Activated CD4-positive, alpha-beta memory T cell treated with anti-CD3 and anti-CD28 coated beads for 36 hours (primary cell): ENCODE measurements around the gene TBP. TPM values are rescaled to one million over a fixed set of nuclear protein-coding genes. Genes with fewer than 3 reads are reported as not detected.
"Not testable (repeated sequence)": the region's sequence is repeated elsewhere in the genome, so short reads cannot be mapped to it uniquely, and the experiment has no call there.

Experiments
- CTCF ChIA-PET: fragments of 350-600 bp; sonication (Branson Sonifier 250); formaldehyde crosslinking; loops from one replicate; lab custom pipeline; 2021; ENCODE audit warnings: antibody characterized with exemption, inconsistent platforms; lab: Charles Lee
- POLR2A ChIA-PET: fragments of 350-600 bp; sonication (Branson Sonifier 250); formaldehyde crosslinking; loops from one replicate; lab custom pipeline; 2021; ENCODE audit warnings: antibody characterized with exemption; lab: Charles Lee
- DNase-seq: peaks from one replicate; pipeline ENCODE4 v3.0.0-alpha.2; 2020
- H3K27ac Mint-ChIP-seq: one replicate; pipeline ENCODE4 v1.8.0; 2021; ENCODE audit warnings: mixed read lengths
- H3K27me3 Mint-ChIP-seq: one replicate; pipeline ENCODE4 v1.8.0; 2021; ENCODE audit warnings: mixed read lengths
- H3K36me3 Mint-ChIP-seq: one replicate; pipeline ENCODE4 v1.8.0; 2021; ENCODE audit warnings: mixed read lengths
- H3K4me1 Mint-ChIP-seq: one replicate; pipeline ENCODE4 v1.8.0; 2021; ENCODE audit warnings: low read depth, mixed read lengths
- H3K4me3 Mint-ChIP-seq: one replicate; pipeline ENCODE4 v1.8.0; 2021; ENCODE audit warnings: mild to moderate bottlenecking, mixed read lengths
- H3K9me3 Mint-ChIP-seq: one replicate; pipeline ENCODE4 v1.8.0; 2021; ENCODE audit warnings: mixed read lengths
- intact Hi-C: fragments of 100-400 bp; cut with micrococcal nuclease; formaldehyde crosslinking; loops from one replicate; pipeline ENCODE4 v1.15.1; 2023
- total RNA-seq, 2 experiments: library from RNA; stranded (reverse); gene quantifications; one replicate each; pipeline ENCODE4 v1.2.3, GENCODE V29; 2021

Gene TBP
- total RNA-seq, 2 experiments from 2014 or later, result 21.2 to 22.3 TPM

- Mint-ChIP-seq H3K27ac (no peak overlapping the region), H3K36me3 (no peaks in the 10 kb centered on the region), H3K4me1 (no peaks in the 10 kb centered on the region), H3K27me3 (peaks cover 6% of the 10 kb centered on the region), H3K9me3 (no peaks in the 10 kb centered on the region), H3K4me3 (no peak overlapping the region)
- intact Hi-C loops, result loop anchor here (1.0 to 10.0 kb wide), 5 partner anchors 82 to 725 kb away; no protein-coding TSS in a partner anchor
- CTCF ChIA-PET, result interaction anchor here (0.6 to 3.0 kb wide), 21 partner anchors 7 to 1560 kb away, joined by 3 to 38 read pairs (median 3); no protein-coding TSS in a partner anchor
- POLR2A ChIA-PET, result no interaction called here
- peak; percentile 46 for DNase-seq
These were observed 37.2 kb upstream of the TBP start for GRCh38 chr6:170516783-170517616.

DNA sequence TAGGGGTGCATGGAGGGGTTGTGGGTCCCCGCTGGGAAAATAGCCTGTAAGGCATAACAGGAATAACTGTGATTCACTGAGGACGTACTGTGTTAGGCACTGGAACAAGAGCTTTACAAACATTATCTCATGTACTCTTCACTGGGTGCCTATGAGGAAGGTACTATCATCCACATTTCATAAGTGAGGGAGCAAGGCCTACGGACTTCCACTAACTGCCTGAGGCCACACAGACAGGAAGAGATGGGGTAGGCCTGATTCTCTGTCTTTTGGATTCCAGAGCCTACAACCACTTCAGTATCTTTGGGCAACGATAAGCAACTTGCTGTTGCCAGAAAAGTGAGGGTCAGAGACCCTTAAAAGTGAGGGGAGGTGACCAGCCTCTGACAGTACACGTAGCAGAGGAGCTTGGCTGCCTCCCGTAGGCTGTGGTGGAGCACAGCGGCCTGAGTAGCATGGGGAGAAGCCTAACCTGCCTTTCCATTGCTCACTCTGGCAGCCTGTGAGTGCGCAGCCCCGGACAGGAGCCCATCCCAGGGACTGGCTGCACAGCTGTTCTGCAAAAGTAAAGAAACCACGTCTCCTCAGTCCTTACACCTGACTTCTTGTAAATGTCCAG, 31.5 kb upstream of the TBP start:
- H3K4me3 Mint-ChIP-seq, result no peak overlapping the region
- peaks cover 2% of the 10 kb centered on the region for H3K27me3 Mint-ChIP-seq
- H3K36me3 Mint-ChIP-seq, result no peaks in the 10 kb centered on the region
- DNase-seq, result peak; percentile 12
- POLR2A ChIA-PET, result interaction anchor here (1.1 kb wide), 1 partner anchor 61 kb away, joined by 3 read pairs; no protein-coding TSS in a partner anchor
- no peaks in the 10 kb centered on the region for H3K4me1 Mint-ChIP-seq
- no peak overlapping the region for H3K27ac Mint-ChIP-seq
- CTCF ChIA-PET, result interaction anchor here (1.2 kb wide), 1 partner anchor 691 kb away, joined by 4 read pairs; no protein-coding TSS in a partner anchor
- intact Hi-C loops, result loop anchor here (10.0 kb wide), 1 partner anchor 1628 kb away; no protein-coding TSS in a partner anchor
- H3K9me3 Mint-ChIP-seq, result no peaks in the 10 kb centered on the region

GRCh38 chr6:170523256-170524171, 30.7 kb upstream of the TBP start:
- H3K9me3 Mint-ChIP-seq, result no peaks in the 10 kb centered on the region
- intact Hi-C loops, result loop anchor here (10.0 kb wide), 1 partner anchor 1629 kb away; no protein-coding TSS in a partner anchor
- H3K4me3 Mint-ChIP-seq, result no peak overlapping the region
- H3K27me3 Mint-ChIP-seq, result no peaks in the 10 kb centered on the region
- H3K4me1 Mint-ChIP-seq, result no peaks in the 10 kb centered on the region
- H3K36me3 Mint-ChIP-seq, result no peaks in the 10 kb centered on the region
- no peak for DNase-seq
- no peak overlapping the region for H3K27ac Mint-ChIP-seq
- ChIA-PET POLR2A (interaction anchor here (1.1 kb wide), 1 partner anchor 60 kb away, joined by 3 read pairs; no protein-coding TSS in a partner anchor), CTCF (interaction anchor here (0.9 to 1.2 kb wide), 2 partner anchors 692 kb away, joined by 4 to 5 read pairs; no protein-coding TSS in a partner anchor)

DNA sequence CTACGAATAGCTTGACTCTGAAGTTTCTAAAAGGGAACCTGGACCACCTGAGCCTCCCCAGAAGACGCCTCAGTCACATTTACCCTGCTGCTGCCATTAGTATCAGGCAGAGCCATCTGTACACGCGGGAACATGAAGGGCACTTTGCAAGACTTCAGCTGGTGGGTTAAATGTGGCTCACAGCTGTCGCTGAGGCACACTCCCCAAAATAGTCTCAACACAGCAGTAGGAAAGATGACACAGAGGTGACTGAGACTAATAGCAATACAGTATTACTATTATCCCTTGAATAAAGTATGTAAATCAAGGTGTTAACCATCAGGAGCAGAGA, 30.0 kb upstream of the TBP start:
- ChIA-PET CTCF (interaction anchor here (0.9 kb wide), 1 partner anchor 693 kb away, joined by 5 read pairs; no protein-coding TSS in a partner anchor), POLR2A (interaction anchor here (1.1 kb wide), 1 partner anchor 60 kb away, joined by 3 read pairs; no protein-coding TSS in a partner anchor)

GRCh38 chr6:170525795-170526194, 28.4 kb upstream of the TBP start:
- no peaks in the 10 kb centered on the region for H3K4me1 Mint-ChIP-seq
- no peak overlapping the region for H3K27ac Mint-ChIP-seq
- intact Hi-C loops, result loop anchor here (10.0 kb wide), 1 partner anchor 1631 kb away; no protein-coding TSS in a partner anchor

More for the DNA sequence above, 30.0 kb upstream of the TBP start:
- Mint-ChIP-seq H3K36me3 (no peaks in the 10 kb centered on the region), H3K4me1 (no peaks in the 10 kb centered on the region), H3K9me3 (no peaks in the 10 kb centered on the region), H3K27me3 (no peaks in the 10 kb centered on the region), H3K4me3 (no peak overlapping the region), H3K27ac (no peak overlapping the region)
- DNase-seq, result no peak
- intact Hi-C loops, result loop anchor here (10.0 kb wide), 1 partner anchor 1629 kb away; no protein-coding TSS in a partner anchor

GRCh38 chr6:170527995-170528394, 26.2 kb upstream of the TBP start:
- H3K9me3 Mint-ChIP-seq, POLR2A ChIA-PET, H3K27me3 Mint-ChIP-seq, DNase-seq, H3K27ac Mint-ChIP-seq, H3K36me3 Mint-ChIP-seq, H3K4me1 Mint-ChIP-seq, H3K4me3 Mint-ChIP-seq: not testable (repeated sequence)
- intact Hi-C loops, result loop anchor here (10.0 kb wide), 1 partner anchor 1633 kb away; no protein-coding TSS in a partner anchor
- CTCF ChIA-PET, result interaction anchor here (3.3 to 4.6 kb wide), 2 partner anchors 11 to 696 kb away, joined by 20 to 29 read pairs; no protein-coding TSS in a partner anchor

More at GRCh38 chr6:170525795-170526194, 28.4 kb upstream of the TBP start:
- DNase-seq, result no peak
- H3K4me3 Mint-ChIP-seq, result no peak overlapping the region
- CTCF ChIA-PET, result interaction anchor here (1.0 to 1.4 kb wide), 2 partner anchors 9 to 10 kb away, joined by 3 read pairs; no protein-coding TSS in a partner anchor
- H3K9me3 Mint-ChIP-seq, result no peaks in the 10 kb centered on the region
- H3K36me3 Mint-ChIP-seq, result no peaks in the 10 kb centered on the region
- no peaks in the 10 kb centered on the region for H3K27me3 Mint-ChIP-seq
- POLR2A ChIA-PET, result no interaction called here

- peaks cover 5% of the 10 kb centered on the region for H3K36me3 Mint-ChIP-seq
- H3K4me1 Mint-ChIP-seq, result no peaks in the 10 kb centered on the region
- POLR2A ChIA-PET, result no interaction called here
- H3K9me3 Mint-ChIP-seq, result no peaks in the 10 kb centered on the region
- DNase-seq, result peak; percentile 75
- no peak overlapping the region for H3K4me3 Mint-ChIP-seq
- intact Hi-C loops, result loop anchor here (1.0 to 10.0 kb wide), 3 partner anchors 578 to 1635 kb away; no protein-coding TSS in a partner anchor
- no peak overlapping the region for H3K27ac Mint-ChIP-seq
- no peaks in the 10 kb centered on the region for H3K27me3 Mint-ChIP-seq
- CTCF ChIA-PET, result interaction anchor here (0.6 to 4.6 kb wide), 18 partner anchors 10 to 1636 kb away, joined by 3 to 29 read pairs (median 4); no protein-coding TSS in a partner anchor
These were observed 24.2 kb upstream of the TBP start for GRCh38 chr6:170529839-170530469.

GRCh38 chr6:170532867-170533488, 21.2 kb upstream of the TBP start:
- CTCF ChIA-PET, result interaction anchor here (1.2 to 2.0 kb wide), 2 partner anchors 16 to 742 kb away, joined by 3 to 6 read pairs; no protein-coding TSS in a partner anchor
- Mint-ChIP-seq H3K27ac (no peak overlapping the region), H3K4me3 (no peak overlapping the region), H3K36me3 (peaks cover 28% of the 10 kb centered on the region), H3K27me3 (no peaks in the 10 kb centered on the region), H3K4me1 (no peaks in the 10 kb centered on the region), H3K9me3 (no peaks in the 10 kb centered on the region)
- DNase-seq, result no peak
- POLR2A ChIA-PET, result no interaction called here
- intact Hi-C loops, result loop anchor here (5.0 kb wide), 1 partner anchor 581 kb away; no protein-coding TSS in a partner anchor

- no peak for DNase-seq
- ChIA-PET POLR2A (no interaction called here), CTCF (interaction anchor here (1.2 kb wide), 1 partner anchor 743 kb away, joined by 3 read pairs; no protein-coding TSS in a partner anchor)
- intact Hi-C loops, result loop anchor here (5.0 kb wide), 1 partner anchor 581 kb away; no protein-coding TSS in a partner anchor
- Mint-ChIP-seq H3K27me3 (no peaks in the 10 kb centered on the region), H3K9me3 (no peaks in the 10 kb centered on the region), H3K36me3 (peaks cover 32% of the 10 kb centered on the region), H3K4me3 (no peak overlapping the region), H3K4me1 (no peaks in the 10 kb centered on the region), H3K27ac (no peak overlapping the region)
These were observed 20.4 kb upstream of the TBP start for GRCh38 chr6:170533792-170534191.

- H3K27ac Mint-ChIP-seq, result no peak overlapping the region
- intact Hi-C loops, result no loop called here
- H3K36me3 Mint-ChIP-seq, result peaks cover 38% of the 10 kb centered on the region
- POLR2A ChIA-PET, result no interaction called here
- CTCF ChIA-PET, result interaction anchor here (0.9 kb wide), 1 partner anchor 703 kb away, joined by 3 read pairs; no protein-coding TSS in a partner anchor
- H3K4me1 Mint-ChIP-seq, result peaks cover 3% of the 10 kb centered on the region
- no peaks in the 10 kb centered on the region for H3K9me3 Mint-ChIP-seq
- DNase-seq, result no peak
- H3K4me3 Mint-ChIP-seq, result no peak overlapping the region
- H3K27me3 Mint-ChIP-seq, result no peaks in the 10 kb centered on the region
These were observed 19.2 kb upstream of the TBP start for GRCh38 chr6:170535004-170535403.
